ENCODE data around the gene MYO10. TPM values are rescaled to one million over a fixed set of nuclear protein-coding genes. Genes with fewer than 3 reads are reported as not detected.

Gene MYO10
- total RNA-seq, 1 experiment from 2014 or later = 9.3 TPM

GRCh38 chr5:16931334-16932110 lies 4.6 kb downstream of the MYO10 start:
- Histone ChIP-seq H3K4me1 (peaks cover 3% of the 10 kb centered on the region; the same call in 1 of the 2 replicates), H3K27ac (no peak overlapping the region), H3K36me3 (no peaks in the 10 kb centered on the region), H3K27me3 (no peaks in the 10 kb centered on the region), H3K9me3 (replicated peaks) (no peaks in the 10 kb centered on the region), H3K4me3 (no peak overlapping the region)
- peak; percentile 47 to 64 for DNase-seq

- H3K27me3 ChIP-seq = no peaks in the 10 kb centered on the region
Observed at GRCh38 chr5:16930496-16930895, 5.6 kb downstream of the MYO10 start.

GRCh38 chr5:16929831-16930230 lies 6.3 kb downstream of the MYO10 start:
- no peaks in the 10 kb centered on the region for H3K27me3 ChIP-seq
- H3K36me3 ChIP-seq = no peaks in the 10 kb centered on the region
- no peak overlapping the region for H3K4me3 ChIP-seq
- peaks cover 3% of the 10 kb centered on the region; the same call in 1 of the 2 replicates for H3K4me1 ChIP-seq
- no peak for DNase-seq
- H3K9me3 ChIP-seq (replicated peaks) = no peaks in the 10 kb centered on the region
- H3K27ac ChIP-seq = no peak overlapping the region

More at GRCh38 chr5:16930496-16930895, 5.6 kb downstream of the MYO10 start:
- Histone ChIP-seq H3K4me3 (no peak overlapping the region), H3K27ac (no peak overlapping the region), H3K36me3 (no peaks in the 10 kb centered on the region), H3K4me1 (peaks cover 3% of the 10 kb centered on the region; the same call in 1 of the 2 replicates), H3K9me3 (replicated peaks) (no peaks in the 10 kb centered on the region)
- no peak for DNase-seq

- Histone ChIP-seq H3K4me3 (no peak overlapping the region), H3K36me3 (no peaks in the 10 kb centered on the region), H3K27ac (no peak overlapping the region), H3K27me3 (no peaks in the 10 kb centered on the region), H3K9me3 (replicated peaks) (no peaks in the 10 kb centered on the region), H3K4me1 (0 out of 2 replicates have a peak, but pooled peaks cover 3% of the 10 kb centered on the region)
- DNase-seq = no peak
Observed at GRCh38 chr5:16929347-16929746, 6.7 kb downstream of the MYO10 start.

- Histone ChIP-seq H3K4me3 (no peak overlapping the region), H3K27me3 (no peaks in the 10 kb centered on the region), H3K27ac (no peak overlapping the region), H3K36me3 (no peaks in the 10 kb centered on the region), H3K4me1 (0 out of 2 replicates have a peak, but pooled peaks cover 3% of the 10 kb centered on the region), H3K9me3 (replicated peaks) (no peaks in the 10 kb centered on the region)
- DNase-seq = no peak
Observed at GRCh38 chr5:16927613-16928012, 8.5 kb downstream of the MYO10 start.

- no peak for DNase-seq
- Histone ChIP-seq H3K9me3 (replicated peaks) (no peaks in the 10 kb centered on the region), H3K27me3 (no peaks in the 10 kb centered on the region), H3K27ac (no peak overlapping the region), H3K4me1 (0 out of 2 replicates have a peak, but pooled peaks cover under 1% of the 10 kb centered on the region), H3K36me3 (no peaks in the 10 kb centered on the region), H3K4me3 (no peak overlapping the region)
Observed at GRCh38 chr5:16926417-16926816, 9.7 kb downstream of the MYO10 start.

- Histone ChIP-seq H3K9me3 (replicated peaks) (no peaks in the 10 kb centered on the region), H3K27ac (no peak overlapping the region), H3K4me1 (no peaks in the 10 kb centered on the region), H3K4me3 (no peak overlapping the region), H3K27me3 (no peaks in the 10 kb centered on the region), H3K36me3 (no peaks in the 10 kb centered on the region)
- DNase-seq = no peak
Observed at GRCh38 chr5:16924206-16924605, 11.9 kb downstream of the MYO10 start.

GRCh38 chr5:16922430-16922829 lies 13.7 kb downstream of the MYO10 start:
- Histone ChIP-seq H3K9me3 (replicated peaks) (no peaks in the 10 kb centered on the region), H3K27ac (no peak overlapping the region), H3K27me3 (no peaks in the 10 kb centered on the region), H3K4me3 (no peak overlapping the region), H3K36me3 (no peaks in the 10 kb centered on the region), H3K4me1 (no peaks in the 10 kb centered on the region)
- no peak for DNase-seq

- H3K27ac ChIP-seq = no peak overlapping the region
- H3K4me1 ChIP-seq = peaks cover 6% of the 10 kb centered on the region; the same call in 1 of the 2 replicates
- H3K27me3 ChIP-seq = no peaks in the 10 kb centered on the region
- H3K36me3 ChIP-seq = no peaks in the 10 kb centered on the region
- no peaks in the 10 kb centered on the region for H3K9me3 ChIP-seq (replicated peaks)
- DNase-seq = no peak
- no peak overlapping the region for H3K4me3 ChIP-seq
Observed at GRCh38 chr5:16921211-16921610, 14.9 kb downstream of the MYO10 start.

- no peaks in the 10 kb centered on the region for H3K36me3 ChIP-seq
- no peak for DNase-seq
- H3K4me1 ChIP-seq = peaks cover 10% of the 10 kb centered on the region
- H3K4me3 ChIP-seq = no peak overlapping the region
- no peaks in the 10 kb centered on the region for H3K27me3 ChIP-seq
- no peak overlapping the region for H3K27ac ChIP-seq
- H3K9me3 ChIP-seq (replicated peaks) = no peaks in the 10 kb centered on the region
Observed at GRCh38 chr5:16920109-16920816, 15.8 kb downstream of the MYO10 start.

- Histone ChIP-seq H3K9me3 (replicated peaks) (no peaks in the 10 kb centered on the region), H3K4me1 (peaks cover 10% of the 10 kb centered on the region), H3K36me3 (no peaks in the 10 kb centered on the region), H3K27me3 (no peaks in the 10 kb centered on the region), H3K27ac (no peak overlapping the region), H3K4me3 (no peak overlapping the region)
- no peak for DNase-seq
Observed at GRCh38 chr5:16918891-16919671, 17.0 kb downstream of the MYO10 start.

- DNase-seq = no peak
- no peak overlapping the region for H3K4me3 ChIP-seq
- H3K27me3 ChIP-seq = no peaks in the 10 kb centered on the region
- no peaks in the 10 kb centered on the region for H3K9me3 ChIP-seq (replicated peaks)
- no peak overlapping the region for H3K27ac ChIP-seq
- peaks cover 10% of the 10 kb centered on the region for H3K4me1 ChIP-seq
- no peaks in the 10 kb centered on the region for H3K36me3 ChIP-seq
Observed at GRCh38 chr5:16918156-16918555, 17.9 kb downstream of the MYO10 start.

- Histone ChIP-seq H3K4me3 (no peak overlapping the region), H3K4me1 (peaks cover 10% of the 10 kb centered on the region), H3K36me3 (no peaks in the 10 kb centered on the region), H3K27ac (peak overlapping the region; percentile 32; the same call in 1 of the 2 replicates), H3K27me3 (no peaks in the 10 kb centered on the region), H3K9me3 (replicated peaks) (no peaks in the 10 kb centered on the region)
- DNase-seq = peak; percentile 7 to 46
Observed at GRCh38 chr5:16916262-16916878, 19.7 kb downstream of the MYO10 start.

- Histone ChIP-seq H3K36me3 (no peaks in the 10 kb centered on the region), H3K4me3 (no peak overlapping the region), H3K9me3 (replicated peaks) (no peaks in the 10 kb centered on the region), H3K27ac (no peak overlapping the region), H3K4me1 (peaks cover 10% of the 10 kb centered on the region), H3K27me3 (no peaks in the 10 kb centered on the region)
- no peak for DNase-seq
Observed at GRCh38 chr5:16914584-16914983, 21.5 kb downstream of the MYO10 start.

Measured in SJCRH30 (cell line).